AG04449 (cell line): Measurements from ENCODE around the gene JAML.

Experiments used
- CTCF ChIA-PET: fragments of 350-600 bp; formaldehyde crosslinking; extraction: SDS; loops from one replicate; lab custom pipeline; 2021; ENCODE audit warnings: antibody characterized with exemption; lab: Yijun Ruan, JAX
- POLR2A ChIA-PET: fragments of 400-600, 350-600 bp; formaldehyde crosslinking; extraction: SDS; loops from one replicate; lab custom pipeline; 2020; ENCODE audit warnings: antibody characterized with exemption, inconsistent platforms; lab: Yijun Ruan, JAX
- DNase-seq: peaks from one replicate; pipeline ENCODE4 v3.0.0-alpha.2; 2010; ENCODE audit warnings: low read depth, low spot score
- H3K4me3 ChIP-seq: 2 replicates; pipeline ENCODE4 v1.5.1; 2011; ENCODE audit warnings: low read depth, mild to moderate bottlenecking, control low read depth, low read length
- TF ChIP-seq, protein P1 (sequence below): IDR thresholded peaks from one replicate; pipeline ENCODE4 v1.5.1; 2011; ENCODE audit warnings: mild to moderate bottlenecking, moderate library complexity, low read length, control low read depth, inconsistent platforms; ENCODE audit not compliant: insufficient read depth; ENCODE audit errors: missing control alignments

Gene JAML

DNA sequence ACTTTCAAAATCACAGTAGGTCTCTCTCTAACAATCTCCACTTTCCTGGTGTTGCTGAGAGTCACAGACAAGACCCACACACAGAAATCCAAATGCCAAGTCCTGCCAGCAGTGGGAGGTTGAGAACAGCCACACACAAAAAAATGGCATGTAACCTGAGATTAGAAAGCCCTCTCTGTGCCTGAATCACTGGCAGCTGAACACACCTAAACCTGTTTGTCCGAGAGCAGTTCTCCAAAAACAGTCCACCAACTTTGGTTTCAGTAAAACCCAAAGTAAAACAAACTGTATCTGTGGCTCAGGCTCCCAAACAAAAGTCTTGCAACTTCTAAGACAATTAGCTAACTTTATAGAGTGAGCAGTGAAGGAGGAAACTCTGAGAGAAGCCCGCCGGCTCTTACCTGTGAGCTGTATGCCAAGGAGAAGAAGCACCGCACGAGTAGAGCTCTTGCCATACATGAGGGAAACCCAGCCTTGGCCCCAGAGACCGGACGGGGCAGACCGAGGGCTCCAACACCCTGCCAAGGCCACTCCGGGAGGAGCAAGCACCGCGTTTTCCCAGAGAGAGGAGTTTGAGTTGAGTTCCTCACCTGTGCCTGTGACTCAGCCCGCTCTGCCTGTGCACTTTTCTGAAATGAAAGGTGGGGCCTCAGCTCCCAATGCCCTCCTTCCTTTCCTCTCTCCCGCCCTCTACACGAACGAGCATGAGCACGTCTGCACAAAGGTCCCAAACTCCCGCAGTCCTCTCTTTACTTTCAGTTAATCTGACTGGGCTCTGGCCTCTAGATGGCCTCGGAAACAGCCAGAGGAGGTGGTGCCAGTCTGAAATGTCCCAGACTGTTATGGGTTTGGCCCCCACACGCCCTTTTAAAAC is 39.1 kb upstream of the JAML start, which contains the start of gene MPZL2:
Gene MPZL2 (minus strand): TSS at position 603 of the 874 bp plus-strand sequence. CDS start 144 bp downstream, at position 459.
- no peak within 1 kb of the TSS for H3K4me3 ChIP-seq
- CTCF ChIA-PET, result interaction anchor here (0.8 kb wide), 1 partner anchor 32 kb away, joined by 4 read pairs; no protein-coding TSS in a partner anchor
- TF ChIP-seq, protein P1, sequence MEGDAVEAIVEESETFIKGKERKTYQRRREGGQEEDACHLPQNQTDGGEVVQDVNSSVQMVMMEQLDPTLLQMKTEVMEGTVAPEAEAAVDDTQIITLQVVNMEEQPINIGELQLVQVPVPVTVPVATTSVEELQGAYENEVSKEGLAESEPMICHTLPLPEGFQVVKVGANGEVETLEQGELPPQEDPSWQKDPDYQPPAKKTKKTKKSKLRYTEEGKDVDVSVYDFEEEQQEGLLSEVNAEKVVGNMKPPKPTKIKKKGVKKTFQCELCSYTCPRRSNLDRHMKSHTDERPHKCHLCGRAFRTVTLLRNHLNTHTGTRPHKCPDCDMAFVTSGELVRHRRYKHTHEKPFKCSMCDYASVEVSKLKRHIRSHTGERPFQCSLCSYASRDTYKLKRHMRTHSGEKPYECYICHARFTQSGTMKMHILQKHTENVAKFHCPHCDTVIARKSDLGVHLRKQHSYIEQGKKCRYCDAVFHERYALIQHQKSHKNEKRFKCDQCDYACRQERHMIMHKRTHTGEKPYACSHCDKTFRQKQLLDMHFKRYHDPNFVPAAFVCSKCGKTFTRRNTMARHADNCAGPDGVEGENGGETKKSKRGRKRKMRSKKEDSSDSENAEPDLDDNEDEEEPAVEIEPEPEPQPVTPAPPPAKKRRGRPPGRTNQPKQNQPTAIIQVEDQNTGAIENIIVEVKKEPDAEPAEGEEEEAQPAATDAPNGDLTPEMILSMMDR, result no peak
- POLR2A ChIA-PET, result no interaction called here
- DNase-seq, result no peak

DNA sequence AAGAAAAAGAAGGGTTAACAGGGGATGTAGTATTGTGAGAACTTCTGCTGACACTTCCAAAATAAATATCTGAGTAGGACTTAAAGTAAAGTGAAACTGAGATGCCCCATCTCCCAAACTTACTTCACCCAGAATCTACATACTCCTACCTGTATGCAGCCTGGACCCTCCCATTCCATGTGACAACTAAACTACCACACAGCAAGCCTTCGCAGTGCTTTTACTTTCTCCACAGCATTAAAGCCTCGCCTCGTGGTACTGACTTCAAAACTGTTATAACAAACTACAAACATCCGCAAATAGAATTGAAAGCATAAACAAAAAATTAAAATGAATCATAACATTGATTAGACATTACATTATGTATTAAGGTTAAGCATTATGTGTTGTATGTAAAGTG is 38.3 kb upstream of the JAML start:
- ChIA-PET POLR2A (no interaction called here), CTCF (no interaction called here)
- DNase-seq, result no peak
- TF ChIP-seq, protein P1, result no peak
- H3K4me3 ChIP-seq, result no peak overlapping the region

DNA sequence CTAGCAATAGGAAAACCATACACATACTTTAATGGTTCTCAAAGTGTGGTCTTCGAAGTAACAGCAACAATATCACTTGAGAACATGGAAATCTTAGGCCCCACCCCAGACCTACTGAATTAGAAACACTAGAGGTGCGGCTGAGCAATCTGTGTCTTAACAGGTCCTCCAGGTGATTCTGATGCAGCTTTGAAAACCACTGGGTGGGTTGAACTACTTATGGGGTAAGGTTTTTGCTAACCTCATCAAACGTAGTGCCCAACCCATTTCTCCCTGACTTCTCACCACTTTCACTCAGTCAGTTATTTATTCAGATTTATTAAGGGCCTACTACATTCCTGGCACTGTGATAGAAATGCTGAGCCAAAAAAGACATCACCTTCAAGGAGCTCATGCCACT is 35.5 kb upstream of the JAML start:
- CTCF ChIA-PET, result no interaction called here
- no peak overlapping the region for H3K4me3 ChIP-seq
- POLR2A ChIA-PET, result no interaction called here
- TF ChIP-seq, protein P1, result no peak
- no peak for DNase-seq

DNA sequence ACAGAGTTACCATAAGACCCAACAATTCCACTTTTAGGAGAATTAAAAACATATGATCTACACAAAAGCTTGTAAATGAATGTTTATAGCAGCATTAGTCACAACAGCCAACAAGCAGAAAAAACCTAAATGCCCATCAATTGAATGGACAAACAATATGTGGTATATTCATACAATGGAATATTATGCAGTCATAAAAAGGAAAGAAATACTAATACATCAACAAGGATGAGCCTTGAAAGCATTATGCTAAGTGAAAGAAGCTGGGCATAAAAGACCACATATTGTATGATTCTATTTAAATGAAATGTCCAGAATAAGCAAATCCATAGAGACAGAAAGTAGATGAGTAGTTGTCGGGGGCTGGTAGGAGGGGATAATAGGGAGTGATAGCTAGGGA is 34.3 kb upstream of the JAML start:
- TF ChIP-seq, protein P1, result no peak
- no peak for DNase-seq
- ChIA-PET POLR2A (no interaction called here), CTCF (interaction anchor here (1.2 kb wide), 1 partner anchor 61 kb away, joined by 4 read pairs; no protein-coding TSS in a partner anchor)
- no peak overlapping the region for H3K4me3 ChIP-seq

DNA sequence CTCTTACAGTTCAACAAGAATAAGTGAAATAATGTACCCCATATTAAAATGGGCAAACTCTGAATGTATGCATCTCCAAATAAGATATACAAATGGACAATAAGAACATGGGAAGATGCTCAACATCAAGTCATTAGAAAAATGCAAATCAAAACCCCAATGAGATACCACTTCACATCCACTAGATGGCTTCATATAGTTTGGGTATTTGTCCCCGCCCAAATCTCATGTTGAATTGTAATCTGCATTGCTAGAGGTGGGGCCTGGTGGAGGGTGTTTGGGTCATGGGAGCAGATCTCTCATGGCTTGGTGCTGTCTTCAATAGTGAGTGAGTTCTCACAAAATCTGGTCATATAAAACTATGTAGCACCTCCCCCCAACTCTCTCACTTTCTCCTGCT is 33.6 kb upstream of the JAML start:
- POLR2A ChIA-PET, result no interaction called here
- TF ChIP-seq, protein P1, result no peak
- CTCF ChIA-PET, result interaction anchor here (1.2 kb wide), 1 partner anchor 60 kb away, joined by 4 read pairs; no protein-coding TSS in a partner anchor
- H3K4me3 ChIP-seq, result no peak overlapping the region
- no peak for DNase-seq

DNA sequence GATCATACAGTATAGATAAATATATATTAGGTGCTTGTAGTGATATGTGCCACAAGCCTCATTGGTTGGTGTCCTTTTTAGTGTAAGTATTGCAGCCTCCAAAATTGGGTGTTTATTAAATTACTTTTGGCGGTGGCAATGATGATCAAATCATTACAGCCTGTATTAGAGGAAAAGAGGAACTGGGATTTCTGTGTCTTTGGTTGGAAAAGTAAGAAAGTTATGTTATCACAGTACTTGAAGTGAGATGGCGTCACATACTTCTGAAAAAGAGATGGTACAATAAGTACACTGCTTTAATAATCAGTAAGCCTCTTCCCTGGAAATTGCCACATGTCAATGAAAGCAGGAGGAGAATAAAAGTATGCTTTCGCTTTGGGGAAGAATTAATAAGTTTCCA is 27.9 kb upstream of the JAML start:
- no peak for DNase-seq
- ChIA-PET CTCF (interaction anchor here (1.5 kb wide), 1 partner anchor 54 kb away, joined by 7 read pairs; no protein-coding TSS in a partner anchor), POLR2A (no interaction called here)
- TF ChIP-seq, protein P1, result no peak
- no peak overlapping the region for H3K4me3 ChIP-seq
